Osteoblast (primary cell): ENCODE data around the gene DTNBP1. TPM values are rescaled to one million over a fixed set of nuclear protein-coding genes. Genes with fewer than 3 reads are reported as not detected.

Experiments
- DNase-seq: peaks from one replicate; pipeline ENCODE4 v3.0.0; 2011; ENCODE audit warnings: low spot score, mixed read lengths; ENCODE audit not compliant: insufficient read length; ENCODE audit errors: missing footprints
- H2AFZ ChIP-seq: 2 replicates; pipeline ENCODE4 v1.6.0; 2011; ENCODE audit warnings: mild to moderate bottlenecking, low read length
- H3K27ac ChIP-seq: 2 replicates; pipeline ENCODE4 v1.5.1; 2011; ENCODE audit warnings: mild to moderate bottlenecking, low read depth, low read length, moderate library complexity
- H3K27me3 ChIP-seq: 2 replicates; pipeline ENCODE4 v1.6.0; 2012; ENCODE audit warnings: mild to moderate bottlenecking, control low read depth, inconsistent platforms, low read length, moderate library complexity; ENCODE audit not compliant: insufficient read depth
- H3K36me3 ChIP-seq: 2 replicates; pipeline ENCODE4 v1.5.1; 2011; ENCODE audit warnings: mild to moderate bottlenecking, low read length, control low read depth, moderate library complexity; ENCODE audit not compliant: insufficient read depth
- H3K4me1 ChIP-seq: 2 replicates; pipeline ENCODE4 v1.5.1; 2011; ENCODE audit warnings: mild to moderate bottlenecking, low read length, control low read depth, moderate library complexity; ENCODE audit not compliant: insufficient read depth
- H3K4me2 ChIP-seq: 2 replicates; pipeline ENCODE4 v1.6.0; 2011; ENCODE audit warnings: mild to moderate bottlenecking, low read length; ENCODE audit not compliant: insufficient read depth
- H3K4me3 ChIP-seq: fragments of 200-600 bp; sonication (generic); 3 replicates; pipeline ENCODE4 v1.5.1; 2012; ENCODE audit warnings: mild to moderate bottlenecking, low read length, inconsistent platforms; ENCODE audit not compliant: insufficient read depth
- H3K79me2 ChIP-seq: 2 replicates; pipeline ENCODE4 v1.6.0; 2012; ENCODE audit warnings: mild to moderate bottlenecking, low read length, control low read depth, inconsistent platforms; ENCODE audit not compliant: insufficient read depth
- H3K9me3 ChIP-seq: 2 replicates; pipeline ENCODE4 v1.5.1; 2011; ENCODE audit warnings: low read depth, low read length, control low read depth
- H4K20me1 ChIP-seq: 2 replicates; pipeline ENCODE4 v1.6.0; 2012; ENCODE audit warnings: mild to moderate bottlenecking, low read length, control low read depth; ENCODE audit not compliant: insufficient read depth
- total RNA-seq: library from RNA; depleted of rRNA; stranded (reverse); fragments of >200 nt; gene quantifications from 2 replicates; pipeline ENCODE4 v1.2.3, GENCODE V29; 2012
- TF ChIP-seq, protein P1 (sequence below): IDR thresholded peaks from 2 replicates; pipeline ENCODE4 v1.5.1; 2011; ENCODE audit warnings: mild to moderate bottlenecking, low read depth, low read length, moderate library complexity; ENCODE audit errors: extremely low read depth

DTNBP1 gene
- total RNA-seq, 1 donor, result 5.8 TPM

DNA sequence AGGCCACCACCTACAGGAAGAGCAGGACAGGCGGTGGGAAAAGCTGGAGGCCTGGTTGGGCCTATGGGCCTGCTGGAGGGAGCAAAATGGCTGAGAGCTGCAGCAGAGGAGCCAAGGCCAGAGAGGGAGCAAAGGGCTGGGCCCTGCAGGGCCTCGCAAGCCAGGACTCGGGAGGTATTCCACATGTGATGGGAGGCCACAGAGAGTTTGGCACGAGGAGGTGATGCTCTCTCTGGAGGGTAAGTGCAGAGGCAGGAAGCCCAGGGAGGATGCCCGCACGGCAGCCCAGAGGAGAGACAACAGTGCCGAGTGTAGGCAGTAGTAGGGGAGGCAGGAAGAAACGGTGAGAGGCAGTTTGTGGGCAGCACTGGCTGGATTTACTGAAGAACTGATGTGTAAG, 85.7 kb downstream of the DTNBP1 start:
- Histone ChIP-seq H2AFZ (no peak overlapping the region), H3K4me2 (no peak overlapping the region), H3K4me1 (no peaks in the 10 kb centered on the region), H3K4me3 (no peak overlapping the region), H3K27ac (no peak overlapping the region), H4K20me1 (no peaks in the 10 kb centered on the region), H3K27me3 (no peaks in the 10 kb centered on the region), H3K79me2 (no peaks in the 10 kb centered on the region), H3K9me3 (no peaks in the 10 kb centered on the region), H3K36me3 (no peaks in the 10 kb centered on the region)
- TF ChIP-seq, protein P1, sequence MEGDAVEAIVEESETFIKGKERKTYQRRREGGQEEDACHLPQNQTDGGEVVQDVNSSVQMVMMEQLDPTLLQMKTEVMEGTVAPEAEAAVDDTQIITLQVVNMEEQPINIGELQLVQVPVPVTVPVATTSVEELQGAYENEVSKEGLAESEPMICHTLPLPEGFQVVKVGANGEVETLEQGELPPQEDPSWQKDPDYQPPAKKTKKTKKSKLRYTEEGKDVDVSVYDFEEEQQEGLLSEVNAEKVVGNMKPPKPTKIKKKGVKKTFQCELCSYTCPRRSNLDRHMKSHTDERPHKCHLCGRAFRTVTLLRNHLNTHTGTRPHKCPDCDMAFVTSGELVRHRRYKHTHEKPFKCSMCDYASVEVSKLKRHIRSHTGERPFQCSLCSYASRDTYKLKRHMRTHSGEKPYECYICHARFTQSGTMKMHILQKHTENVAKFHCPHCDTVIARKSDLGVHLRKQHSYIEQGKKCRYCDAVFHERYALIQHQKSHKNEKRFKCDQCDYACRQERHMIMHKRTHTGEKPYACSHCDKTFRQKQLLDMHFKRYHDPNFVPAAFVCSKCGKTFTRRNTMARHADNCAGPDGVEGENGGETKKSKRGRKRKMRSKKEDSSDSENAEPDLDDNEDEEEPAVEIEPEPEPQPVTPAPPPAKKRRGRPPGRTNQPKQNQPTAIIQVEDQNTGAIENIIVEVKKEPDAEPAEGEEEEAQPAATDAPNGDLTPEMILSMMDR, result no peak
- DNase-seq, result no peak

DNA sequence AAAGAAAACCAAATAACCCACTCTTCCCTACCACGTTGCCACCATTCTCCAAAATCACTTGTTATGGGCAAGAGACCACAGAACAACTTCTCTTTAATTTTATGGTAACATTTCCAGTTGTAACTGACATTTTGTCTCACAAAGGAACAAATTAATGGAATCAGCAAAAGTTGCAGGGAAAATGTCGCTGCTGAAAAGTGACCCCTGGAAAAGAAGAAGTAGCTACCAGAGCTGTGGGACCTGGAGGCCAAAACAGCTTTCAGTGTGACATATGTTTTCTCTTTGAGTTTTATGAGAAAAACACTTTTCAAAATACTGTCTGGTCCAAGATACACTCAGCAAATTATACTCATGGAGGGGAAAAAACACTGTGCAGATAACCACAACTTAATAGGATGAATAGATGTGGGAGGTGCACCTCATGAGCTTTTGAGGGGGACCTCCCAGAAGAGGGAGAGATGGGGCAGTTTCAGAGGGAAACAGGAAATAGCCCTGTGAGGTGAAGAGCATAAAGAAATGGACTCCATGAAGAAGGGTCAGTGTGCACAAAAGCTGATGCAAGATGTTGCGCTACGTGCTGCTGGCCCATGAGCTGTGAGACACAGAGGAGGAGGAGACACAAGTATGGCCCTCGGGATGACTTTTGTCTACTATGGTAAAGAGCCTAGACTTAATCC, 87.3 kb downstream of the DTNBP1 start:
- Histone ChIP-seq H4K20me1 (no peaks in the 10 kb centered on the region), H3K4me3 (no peak overlapping the region), H3K27ac (no peak overlapping the region), H3K27me3 (no peaks in the 10 kb centered on the region), H3K9me3 (no peaks in the 10 kb centered on the region), H3K79me2 (no peaks in the 10 kb centered on the region), H3K4me2 (no peak overlapping the region), H3K36me3 (no peaks in the 10 kb centered on the region), H3K4me1 (no peaks in the 10 kb centered on the region), H2AFZ (no peak overlapping the region)
- TF ChIP-seq, protein P1, result no peak
- no peak for DNase-seq

DNA sequence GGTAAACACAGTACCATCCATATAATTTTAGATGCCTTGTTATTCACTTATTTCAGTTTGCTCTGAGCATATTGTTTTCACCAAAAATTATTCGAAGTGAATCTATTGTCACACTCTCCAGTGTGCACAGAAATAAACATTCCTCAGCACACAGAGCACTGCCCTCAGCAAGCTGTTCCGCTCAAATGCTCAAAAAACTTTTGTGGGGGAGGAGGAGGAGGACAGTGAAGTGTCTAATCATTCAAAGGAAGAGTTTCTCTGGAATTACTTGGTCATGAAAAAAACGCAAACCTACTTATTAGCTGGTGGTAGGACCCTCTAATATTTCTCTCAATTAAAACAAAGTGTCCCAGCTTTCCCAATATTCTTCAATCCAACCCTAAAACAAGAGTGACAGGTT, 88.3 kb downstream of the DTNBP1 start:
- H3K27me3 ChIP-seq, result no peaks in the 10 kb centered on the region
- H4K20me1 ChIP-seq, result no peaks in the 10 kb centered on the region
- no peak overlapping the region for H3K4me3 ChIP-seq
- no peaks in the 10 kb centered on the region for H3K9me3 ChIP-seq
- H3K79me2 ChIP-seq, result no peaks in the 10 kb centered on the region
- no peak overlapping the region for H3K4me2 ChIP-seq
- no peak overlapping the region for H2AFZ ChIP-seq
- no peak for DNase-seq
- H3K4me1 ChIP-seq, result no peaks in the 10 kb centered on the region
- no peaks in the 10 kb centered on the region for H3K36me3 ChIP-seq
- no peak overlapping the region for H3K27ac ChIP-seq
- TF ChIP-seq, protein P1, result no peak

DNA sequence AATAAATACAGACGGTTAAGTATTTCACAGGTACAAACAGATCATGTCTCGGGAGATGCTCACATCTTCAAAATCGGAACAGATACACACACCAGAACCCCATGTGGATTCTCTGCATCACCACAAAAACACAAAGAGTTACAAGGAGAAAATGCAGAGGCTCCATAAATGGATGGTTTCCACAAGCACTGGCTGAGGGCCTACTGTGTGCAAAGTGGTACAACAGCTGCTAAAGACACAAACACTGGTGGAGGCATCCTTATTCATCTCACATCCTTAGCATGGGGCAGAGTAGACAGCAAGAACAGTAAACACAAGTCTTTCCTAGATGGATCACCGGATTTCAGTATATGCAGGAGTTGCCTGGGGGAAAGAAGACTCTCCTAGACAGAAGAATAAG, 88.8 kb downstream of the DTNBP1 start:
- H4K20me1 ChIP-seq, result no peaks in the 10 kb centered on the region
- H3K79me2 ChIP-seq, result no peaks in the 10 kb centered on the region
- no peak overlapping the region for H3K27ac ChIP-seq
- TF ChIP-seq, protein P1, result no peak
- no peaks in the 10 kb centered on the region for H3K4me1 ChIP-seq
- no peak overlapping the region for H3K4me3 ChIP-seq
- no peak overlapping the region for H2AFZ ChIP-seq
- no peaks in the 10 kb centered on the region for H3K9me3 ChIP-seq
- no peak for DNase-seq
- H3K27me3 ChIP-seq, result no peaks in the 10 kb centered on the region
- no peak overlapping the region for H3K4me2 ChIP-seq
- no peaks in the 10 kb centered on the region for H3K36me3 ChIP-seq
